Effector CD8-positive, alpha-beta T cell (primary cell): Measurements from ENCODE around the gene RTP5.
"Not testable (repeated sequence)": the region's sequence is repeated elsewhere in the genome, so short reads cannot be mapped to it uniquely, and the experiment has no call there.

Experiments used
- DNase-seq: peaks from one replicate; lab custom pipeline; 2025; lab: John Stamatoyannopoulos, UW
- total RNA-seq, 4 experiments: gene quantifications; one replicate each; lab custom pipeline; 2026; lab: John Stamatoyannopoulos, UW

RTP5 gene
- total RNA-seq = 0.53 to 2.4 (median 0.84) reads per million in 4 experiments

- no peak for DNase-seq
Observed at GRCh38 chr2:241869087-241869961, at the start of gene RTP5. Gene RTP5 (plus strand): TSS chr2:241869729. CDS start chr2:241869757, 28 bp downstream.

- not testable (repeated sequence) for DNase-seq
Observed at GRCh38 chr2:241819947-241820624, 49.4 kb upstream of the RTP5 start.

GRCh38 chr2:241820625-241821384, 48.7 kb upstream of the RTP5 start:
- DNase-seq = no peak

- no peak for DNase-seq
Observed at GRCh38 chr2:241821460-241822263, 47.9 kb upstream of the RTP5 start.

GRCh38 chr2:241822264-241822623, 47.3 kb upstream of the RTP5 start:
- no peak for DNase-seq

- not testable (repeated sequence) for DNase-seq
Observed at GRCh38 chr2:241823531-241824437, 45.7 kb upstream of the RTP5 start.

GRCh38 chr2:241827394-241827793, 42.1 kb upstream of the RTP5 start:
- no peak for DNase-seq

- DNase-seq = no peak
Observed at GRCh38 chr2:241833101-241833663, 36.3 kb upstream of the RTP5 start.

GRCh38 chr2:241833756-241834526, 35.6 kb upstream of the RTP5 start:
- DNase-seq = not testable (repeated sequence)

GRCh38 chr2:241834527-241835210, 34.9 kb upstream of the RTP5 start:
- no peak for DNase-seq

- DNase-seq = no peak
Observed at GRCh38 chr2:241835611-241836010, 33.9 kb upstream of the RTP5 start.

- DNase-seq = no peak
Observed at GRCh38 chr2:241836292-241836691, 33.2 kb upstream of the RTP5 start.

GRCh38 chr2:241837197-241837965, 32.1 kb upstream of the RTP5 start:
- DNase-seq = no peak

GRCh38 chr2:241841181-241842066, 28.1 kb upstream of the RTP5 start:
- no peak for DNase-seq

GRCh38 chr2:241842067-241842415, 27.5 kb upstream of the RTP5 start:
- no peak for DNase-seq

GRCh38 chr2:241842620-241843211, 26.8 kb upstream of the RTP5 start:
- no peak for DNase-seq
